Stomach smooth muscle (tissue), 2 donors: ENCODE measurements around the gene ILDR2.

Source experiments
- H3K27ac ChIP-seq: one replicate; pipeline ENCODE4 v1.7.0; 2013; ENCODE audit warnings: mild to moderate bottlenecking, low read length, inconsistent platforms
- H3K27me3 ChIP-seq, 2 donors: one replicate each; pipeline ENCODE4 v1.7.0; 2013; ENCODE audit warnings: low read length in 2 of 2; ENCODE audit not compliant: insufficient read depth in 2 of 2, control insufficient read depth in 1 of 2
- H3K36me3 ChIP-seq, 2 donors: one replicate each; pipeline ENCODE4 v1.7.0; 2013; ENCODE audit warnings: low read length in 2 of 2; ENCODE audit not compliant: control insufficient read depth in 2 of 2, insufficient read depth in 2 of 2
- H3K4me1 ChIP-seq: one replicate; pipeline ENCODE4 v1.7.0; 2013; ENCODE audit warnings: low read length; ENCODE audit not compliant: control insufficient read depth, insufficient read depth
- H3K4me3 ChIP-seq, 2 donors: one replicate each; pipeline ENCODE4 v1.7.0; 2013; ENCODE audit warnings: low read length in 2 of 2
- H3K9ac ChIP-seq, 2 donors: one replicate each; pipeline ENCODE4 v1.7.0; 2013; ENCODE audit warnings: low read length in 2 of 2, mild to moderate bottlenecking in 1 of 2
- H3K9me3 ChIP-seq, 2 donors: one replicate each; pipeline ENCODE4 v1.7.0; 2013; ENCODE audit warnings: low read length in 2 of 2; ENCODE audit not compliant: control insufficient read depth in 2 of 2
- donor health status: healthy.
- donor health status: Pancreatic carcinoma.

Gene ILDR2

DNA sequence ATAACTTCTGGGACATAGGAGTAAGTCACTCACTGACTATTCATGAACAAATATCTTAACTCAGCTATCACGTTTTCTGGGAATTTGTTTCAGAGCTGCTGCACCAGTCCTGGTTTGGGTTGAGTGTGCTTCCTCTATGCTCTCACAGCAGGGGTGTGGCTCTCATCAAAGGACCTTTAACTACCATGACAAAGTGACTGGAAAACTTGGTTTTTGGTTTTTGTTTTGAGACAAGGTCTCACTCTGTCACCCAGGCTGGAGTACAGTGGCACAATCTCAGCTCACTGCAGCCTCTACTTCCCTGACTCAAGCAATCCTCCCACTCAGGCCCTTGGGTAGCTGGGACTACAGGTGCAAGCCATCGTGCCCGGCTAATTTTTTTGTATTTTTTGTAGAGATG is 4.1 kb downstream of the ILDR2 start:
- no peaks in the 10 kb centered on the region for H3K36me3 ChIP-seq
- H3K9ac ChIP-seq = no peak overlapping the region
- H3K27me3 ChIP-seq = no peaks in the 10 kb centered on the region
- H3K27ac ChIP-seq = no peak overlapping the region
- no peaks in the 10 kb centered on the region for H3K9me3 ChIP-seq
- peaks cover 11% of the 10 kb centered on the region for H3K4me1 ChIP-seq
- no peak overlapping the region for H3K4me3 ChIP-seq

DNA sequence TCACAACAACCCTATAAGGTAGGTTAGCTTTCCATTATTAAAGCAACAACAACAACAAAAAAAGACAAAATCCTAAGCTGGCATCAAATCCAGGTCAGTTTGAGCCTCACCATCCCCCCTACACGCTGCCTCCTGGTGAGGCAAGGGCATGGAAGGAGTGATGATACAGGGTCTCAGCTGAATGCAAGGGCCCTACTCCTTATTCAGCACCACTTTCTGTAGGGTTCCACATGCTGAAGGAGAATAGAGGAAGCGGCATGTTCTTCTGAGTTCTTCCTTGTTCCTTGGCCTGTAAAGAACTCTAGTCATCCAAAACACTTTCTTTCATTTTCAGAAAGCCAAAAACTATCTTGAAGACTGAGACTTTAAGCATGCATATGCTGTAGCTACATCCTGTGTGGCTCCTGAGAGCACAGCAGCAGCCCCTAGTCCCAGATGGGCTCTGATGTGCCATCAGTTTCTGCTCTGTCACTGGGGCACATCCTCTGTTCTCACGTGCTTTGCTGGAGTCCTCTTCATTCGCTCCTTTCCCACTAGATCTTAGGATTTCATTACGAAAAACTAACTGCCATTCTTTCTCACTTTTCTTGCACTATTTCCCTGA is 6.2 kb downstream of the ILDR2 start:
- H3K27ac ChIP-seq = no peak overlapping the region
- no peaks in the 10 kb centered on the region for H3K36me3 ChIP-seq

DNA sequence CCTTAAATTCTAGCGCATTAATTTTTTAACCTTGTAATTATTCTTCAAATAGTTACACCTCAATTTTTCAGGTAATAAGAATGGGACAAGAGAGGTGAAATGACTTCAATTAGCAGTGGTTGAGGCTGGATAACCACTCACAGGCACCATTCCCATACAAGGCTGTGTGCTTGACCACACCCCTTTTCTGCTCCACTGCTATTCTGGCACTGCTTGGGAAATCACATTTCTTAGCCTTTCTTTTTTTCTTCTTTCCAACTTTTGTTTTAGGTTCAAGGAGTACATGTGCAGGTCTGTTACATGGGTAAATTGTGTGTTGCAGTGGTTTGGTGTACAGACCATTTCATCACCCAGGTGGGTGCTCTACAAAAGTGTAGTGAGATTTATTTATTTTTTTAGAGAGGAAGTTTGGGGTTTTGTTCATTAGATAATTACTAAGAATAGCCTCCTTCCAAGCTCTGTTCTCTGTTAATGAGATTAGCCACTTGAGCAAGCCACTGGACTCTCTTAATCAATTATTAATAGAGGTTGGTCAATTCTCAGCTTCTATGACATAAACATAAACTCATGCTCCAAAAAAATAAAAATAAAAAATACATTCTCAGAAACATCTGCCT is 14.4 kb downstream of the ILDR2 start:
- H3K27me3 ChIP-seq = no peaks in the 10 kb centered on the region
- no peak overlapping the region for H3K4me3 ChIP-seq
- no peak overlapping the region for H3K27ac ChIP-seq
- no peak overlapping the region for H3K9ac ChIP-seq
- H3K4me1 ChIP-seq = no peaks in the 10 kb centered on the region
- H3K36me3 ChIP-seq = peaks cover 0 to 3% of the 10 kb centered on the region in 2 donors
- no peaks in the 10 kb centered on the region for H3K9me3 ChIP-seq

More for the DNA sequence above, 6.2 kb downstream of the ILDR2 start:
- H3K4me3 ChIP-seq = no peak overlapping the region
- H3K4me1 ChIP-seq = peaks cover 3% of the 10 kb centered on the region
- H3K27me3 ChIP-seq = no peaks in the 10 kb centered on the region
- H3K9ac ChIP-seq = no peak overlapping the region
- H3K9me3 ChIP-seq = no peaks in the 10 kb centered on the region

DNA sequence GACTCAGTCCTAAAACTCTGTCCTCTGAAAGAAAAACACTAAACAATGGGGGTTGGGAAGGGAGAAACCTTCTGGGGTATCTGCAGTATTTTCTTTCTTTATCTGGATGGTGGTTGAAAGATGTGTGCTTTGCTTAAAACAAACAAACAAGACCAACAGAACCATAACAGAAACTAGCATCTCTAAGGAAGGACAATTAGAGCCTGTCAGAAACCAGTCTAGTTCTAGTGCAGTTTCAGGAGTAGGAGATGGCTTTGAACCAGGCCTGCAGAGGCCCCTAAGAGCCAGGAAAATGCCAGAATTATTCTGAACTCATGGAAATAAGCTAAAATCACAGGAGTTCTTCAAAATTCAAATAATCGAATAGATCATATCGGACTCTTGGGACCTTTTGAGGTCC is 18.5 kb downstream of the ILDR2 start:
- Histone ChIP-seq H3K27me3 (no peaks in the 10 kb centered on the region), H3K4me1 (no peaks in the 10 kb centered on the region), H3K4me3 (no peak overlapping the region), H3K36me3 (peaks cover 0 to 3% of the 10 kb centered on the region in 2 donors), H3K27ac (no peak overlapping the region), H3K9ac (no peak overlapping the region), H3K9me3 (no peaks in the 10 kb centered on the region)

DNA sequence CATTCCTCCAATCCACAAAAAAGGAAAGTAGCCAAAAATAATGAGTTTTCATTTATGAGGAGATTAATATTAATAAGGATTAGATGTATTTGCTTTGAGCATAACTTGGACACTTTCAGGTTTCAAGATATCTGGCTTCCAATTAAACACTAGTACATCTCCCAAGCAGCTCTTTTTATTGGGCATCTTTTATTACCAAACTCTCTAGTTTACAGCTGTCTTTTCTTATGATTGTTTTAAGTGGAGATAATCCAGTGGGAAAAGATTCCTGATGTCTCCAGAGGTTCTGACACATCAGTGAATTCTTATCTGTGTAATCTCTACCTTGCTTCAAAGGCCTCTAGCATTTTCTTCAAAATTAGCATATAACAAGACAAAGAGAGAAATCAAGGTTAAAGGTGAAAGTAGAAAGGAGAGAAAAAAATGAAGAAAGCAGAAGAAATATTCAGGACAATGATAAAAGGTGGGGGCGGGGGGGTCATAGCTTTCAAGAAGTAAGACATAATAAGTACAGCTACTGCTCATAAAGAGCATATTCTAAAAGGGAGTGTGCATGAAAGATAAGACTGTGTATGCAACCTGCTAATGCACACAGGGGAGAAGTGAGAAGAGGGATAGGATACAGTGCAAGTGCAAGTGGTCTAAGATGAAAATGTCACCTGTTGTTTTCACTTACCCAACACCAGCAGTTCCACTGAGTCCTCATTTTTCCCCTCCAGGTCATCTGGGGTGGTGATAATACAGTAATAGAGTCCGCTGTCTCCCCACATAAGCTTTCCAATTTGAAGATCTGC is 19.1 kb downstream of the ILDR2 start:
- no peak overlapping the region for H3K9ac ChIP-seq
- no peaks in the 10 kb centered on the region for H3K4me1 ChIP-seq
- no peak overlapping the region for H3K4me3 ChIP-seq
- no peak overlapping the region for H3K27ac ChIP-seq
- no peaks in the 10 kb centered on the region for H3K27me3 ChIP-seq
- H3K36me3 ChIP-seq = peaks cover 0 to 3% of the 10 kb centered on the region in 2 donors
- no peaks in the 10 kb centered on the region for H3K9me3 ChIP-seq

DNA sequence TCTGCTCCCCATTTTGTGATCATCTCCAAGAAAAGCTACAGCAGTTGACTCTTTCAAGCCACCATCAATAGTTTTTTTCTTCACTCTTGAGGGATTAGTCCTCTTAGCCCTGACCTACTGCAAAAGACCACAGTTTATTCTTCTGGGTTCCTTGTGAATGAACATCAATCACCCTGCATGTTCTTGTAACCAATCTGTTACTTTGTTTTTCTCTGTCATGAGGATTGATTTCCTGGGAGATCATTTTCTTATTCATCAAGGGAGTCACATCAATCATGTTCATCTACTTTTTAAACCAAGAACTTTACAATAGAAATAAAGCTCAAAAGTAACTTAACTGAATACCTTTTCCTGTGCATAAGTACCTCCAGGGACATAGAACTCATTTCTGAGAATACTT is 21.8 kb downstream of the ILDR2 start:
- Histone ChIP-seq H3K4me3 (no peak overlapping the region), H3K4me1 (peaks cover 4% of the 10 kb centered on the region), H3K9ac (no peak overlapping the region), H3K36me3 (peaks cover 0 to 3% of the 10 kb centered on the region in 2 donors), H3K27ac (no peak overlapping the region), H3K9me3 (no peaks in the 10 kb centered on the region), H3K27me3 (no peaks in the 10 kb centered on the region)

DNA sequence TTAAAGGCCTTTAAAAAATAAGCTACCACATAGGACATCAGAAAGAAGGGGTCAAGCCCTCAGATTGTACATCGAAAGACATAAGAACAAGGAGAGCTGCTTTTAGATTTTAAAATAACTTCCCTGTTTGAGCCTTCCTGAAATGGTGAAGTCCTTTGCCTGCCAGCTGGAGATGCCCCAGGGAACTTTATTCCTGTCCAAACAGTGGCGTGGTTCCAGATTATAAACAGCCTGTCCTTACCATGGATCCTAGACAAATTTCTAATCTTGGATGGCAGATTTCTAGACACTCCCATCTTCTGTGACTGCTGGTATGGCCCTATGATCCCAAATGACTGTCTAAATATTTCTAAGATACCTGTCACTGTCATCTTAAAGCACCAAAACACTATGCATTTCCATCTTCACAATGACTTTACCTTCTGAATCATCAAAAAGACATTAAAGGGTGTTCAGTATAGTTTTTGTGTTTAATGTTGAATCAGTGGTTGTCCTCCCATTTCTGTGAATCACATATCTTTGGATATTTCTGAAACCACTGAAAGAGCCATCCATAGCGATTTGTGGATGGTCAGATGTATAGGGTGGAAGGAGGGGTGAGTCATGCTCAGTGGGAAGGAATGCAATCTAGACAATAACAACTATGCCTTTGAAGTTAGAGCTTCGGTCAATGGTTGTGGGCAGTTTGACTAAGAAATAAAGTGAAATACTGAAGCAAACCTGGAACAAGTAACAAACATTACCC is 23.2 kb downstream of the ILDR2 start:
- Histone ChIP-seq H3K36me3 (no peaks in the 10 kb centered on the region), H3K9ac (no peak overlapping the region), H3K4me3 (peak overlapping the region in 1 of 2 donors; percentile 4), H3K4me1 (peaks cover 14% of the 10 kb centered on the region), H3K9me3 (no peaks in the 10 kb centered on the region), H3K27ac (peak overlapping the region; percentile 12), H3K27me3 (no peaks in the 10 kb centered on the region)

DNA sequence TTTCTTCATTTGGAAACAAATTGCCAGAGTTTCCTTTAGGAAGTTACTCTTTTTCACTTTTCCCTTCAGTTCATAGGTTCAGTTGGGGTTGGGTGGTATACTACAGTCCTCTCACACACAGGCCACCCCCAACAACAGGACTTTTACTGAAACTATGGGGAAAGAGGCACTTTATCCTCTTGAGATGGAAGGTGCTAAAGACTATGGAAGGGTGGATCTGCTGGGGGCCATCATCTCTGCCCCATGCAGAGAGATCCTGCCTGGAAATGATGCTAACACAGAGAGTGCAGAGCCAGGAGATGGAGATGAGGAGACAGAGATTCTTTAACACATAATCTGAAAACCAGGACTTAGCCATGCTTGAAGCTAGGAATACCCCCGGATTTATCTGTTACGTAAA is 24.3 kb downstream of the ILDR2 start:
- Histone ChIP-seq H3K9ac (no peak overlapping the region), H3K27me3 (no peaks in the 10 kb centered on the region), H3K4me1 (peaks cover 16% of the 10 kb centered on the region), H3K9me3 (no peaks in the 10 kb centered on the region), H3K27ac (peak overlapping the region; percentile 13), H3K4me3 (no peak overlapping the region), H3K36me3 (no peaks in the 10 kb centered on the region)

DNA sequence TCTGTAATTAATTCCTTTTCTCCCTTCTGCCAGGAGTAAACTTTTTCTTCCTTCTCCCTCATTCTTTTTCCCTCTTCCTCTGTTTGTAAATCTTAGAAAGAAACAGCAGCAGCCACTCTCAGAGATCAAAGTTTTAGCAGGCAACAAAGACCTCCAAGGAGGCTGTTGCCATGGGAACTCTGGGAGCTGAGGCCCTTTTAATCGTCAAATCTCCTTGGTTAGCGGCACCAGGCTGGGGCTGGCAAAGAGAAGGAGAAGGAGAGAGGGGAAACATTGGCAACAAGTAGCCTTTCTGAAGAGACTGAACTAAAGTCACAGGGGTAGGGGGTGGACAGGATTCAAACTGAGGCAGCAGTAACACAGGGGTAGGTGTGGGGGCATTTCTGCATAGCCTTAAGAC is 25.2 kb downstream of the ILDR2 start:
- Histone ChIP-seq H3K36me3 (no peaks in the 10 kb centered on the region), H3K9ac (no peak overlapping the region), H3K9me3 (no peaks in the 10 kb centered on the region), H3K27me3 (no peaks in the 10 kb centered on the region), H3K4me1 (peaks cover 16% of the 10 kb centered on the region), H3K27ac (no peak overlapping the region), H3K4me3 (no peak overlapping the region)

DNA sequence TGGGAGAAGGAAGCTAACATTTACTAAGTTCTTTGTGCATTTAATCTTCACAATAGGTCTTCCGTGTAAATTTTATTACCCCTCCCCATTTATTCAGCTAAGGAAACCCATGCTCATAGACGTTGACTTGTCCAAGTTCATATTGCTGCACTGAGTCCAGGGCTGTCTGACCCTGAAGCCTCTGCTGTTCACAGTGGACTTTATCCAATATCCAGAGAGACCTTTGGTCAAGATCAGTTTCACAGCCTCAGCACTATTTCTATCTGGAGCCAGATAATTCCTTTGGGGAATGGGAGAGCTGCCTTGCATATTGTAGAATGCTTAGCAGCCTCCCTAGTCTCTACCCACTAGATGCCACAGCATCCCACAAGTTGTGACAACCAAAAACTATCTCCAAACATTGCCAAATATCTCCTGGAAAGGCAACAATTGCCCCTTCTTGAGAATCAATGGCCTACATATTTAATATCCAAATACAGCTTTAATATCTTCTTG is 26.4 kb downstream of the ILDR2 start:
- H3K9ac ChIP-seq = no peak overlapping the region
- H3K27me3 ChIP-seq = no peaks in the 10 kb centered on the region
- H3K36me3 ChIP-seq = no peaks in the 10 kb centered on the region
- no peak overlapping the region for H3K4me3 ChIP-seq
- no peak overlapping the region for H3K27ac ChIP-seq
- H3K4me1 ChIP-seq = peaks cover 16% of the 10 kb centered on the region
- no peaks in the 10 kb centered on the region for H3K9me3 ChIP-seq
